MM.1S (cell line): ENCODE results near the gene ALPG.

Experiments
- CTCF ChIP-seq: fragments of 300-600 bp; sonication (generic); IDR thresholded peaks from 2 replicates; pipeline ENCODE4 v1.5.1; 2016; ENCODE audit warnings: antibody characterized with exemption, low read length, mixed read lengths
- EZH2 ChIP-seq: fragments of 300-600 bp; sonication (generic); optimal IDR thresholded peaks from 2 replicates; pipeline ENCODE3; 2017; ENCODE audit warnings: low read depth, mild to moderate bottlenecking, antibody characterized with exemption, low read length, mixed read lengths
- EZH2phosphoT487 ChIP-seq: fragments of 300-600 bp; sonication (generic); IDR thresholded peaks from 2 replicates; pipeline ENCODE4 v1.6.1; 2018; ENCODE audit warnings: antibody characterized with exemption, low read length

- no peak for TF ChIP-seq CTCF
- TF ChIP-seq EZH2 = no peak
- TF ChIP-seq EZH2phosphoT487 = no peak
Measured at GRCh38 chr2:232416521-232417470, 10.2 kb downstream of the ALPG start.
